Endothelial cell of umbilical vein (primary cell): Measurements from ENCODE around the gene OCIAD1. TPM values are rescaled to one million over a fixed set of nuclear protein-coding genes. Genes with fewer than 3 reads are reported as not detected.

ENCODE experiments used
- BruUV-seq: library from RNA; stranded (reverse); fragments of 400-500 nt; replicated peaks from 2 replicates; lab custom pipeline; 2021; lab: Mats Ljungman, UMichigan
- CTCF ChIA-PET: fragments of 300-600, 350-600 bp; sonication (Branson Sonifier 250); formaldehyde crosslinking; loops from one replicate; lab custom pipeline; 2021; ENCODE audit warnings: antibody characterized with exemption, inconsistent platforms; lab: Charles Lee
- POLR2A ChIA-PET: fragments of 300-600, 350-600 bp; sonication (Branson Sonifier 250); formaldehyde crosslinking; loops from one replicate; lab custom pipeline; 2021; ENCODE audit warnings: antibody characterized with exemption, inconsistent platforms; lab: Charles Lee
- DNase-seq: peaks from one replicate; pipeline ENCODE4 v3.0.0-alpha.2; 2011; ENCODE audit warnings: low read depth, low spot score
- FAIRE-seq: peaks from 2 replicates; lab custom pipeline; 2011; peaks lifted over from hg19 to GRCh38; lab: Jason Lieb, UNC
- H2AFZ ChIP-seq: 2 replicates; pipeline ENCODE4 v1.6.0; 2012; ENCODE audit warnings: low read depth, low read length, control low read depth, inconsistent platforms
- H3K27ac ChIP-seq: 2 replicates; pipeline ENCODE4 v1.5.1; 2011; ENCODE audit warnings: low read depth, mild to moderate bottlenecking, control low read depth, low read length, moderate library complexity; ENCODE audit not compliant: insufficient read depth
- H3K27me3 ChIP-seq, 2 experiments: 2 replicates each; pipeline versions ENCODE4 v1.6.0 to v1.6.1; 2011; ENCODE audit warnings: low read length in 2 of 2, mixed read lengths in 1 of 2; ENCODE audit not compliant: control insufficient read depth in 2 of 2, insufficient read depth in 2 of 2
- H3K36me3 ChIP-seq, 2 experiments: 2 replicates in 1 of 2; 3 replicates in 1 of 2; pipeline ENCODE4 v1.5.1; 2011; ENCODE audit warnings: low read length in 2 of 2, mild to moderate bottlenecking in 1 of 2, moderate library complexity in 1 of 2; ENCODE audit not compliant: control insufficient read depth in 2 of 2, insufficient read depth in 2 of 2; ENCODE audit errors: extremely low read depth in 1 of 2
- H3K4me1 ChIP-seq: 3 replicates; pipeline ENCODE4 v1.5.1; 2011; ENCODE audit warnings: mild to moderate bottlenecking, low read length; ENCODE audit not compliant: control insufficient read depth, insufficient read depth; ENCODE audit errors: extremely low read depth
- H3K4me2 ChIP-seq: 2 replicates; pipeline ENCODE4 v1.6.1; 2011; ENCODE audit warnings: low read length, control low read depth, mixed read lengths; ENCODE audit not compliant: insufficient read depth
- H3K4me3 ChIP-seq, 3 experiments: fragments of 200-600 bp in 1 of 3; sonication (generic), shearing (Covaris generic) in 1 of 3; replicated peaks in 1 of 3; 2 replicates each; pipeline ENCODE4 v1.5.1; 2011 to 2016; ENCODE audit warnings: control low read depth in 3 of 3, low read length in 3 of 3, mild to moderate bottlenecking in 2 of 3, inconsistent platforms in 1 of 3, low read depth in 1 of 3, moderate library complexity in 1 of 3; ENCODE audit not compliant: insufficient read depth in 1 of 3
- H3K79me2 ChIP-seq: 2 replicates; pipeline ENCODE4 v1.6.0; 2012; ENCODE audit warnings: low read length, inconsistent platforms; ENCODE audit not compliant: control insufficient read depth, insufficient read depth
- H3K9ac ChIP-seq: replicated peaks from 2 replicates; pipeline ENCODE3; 2011; ENCODE audit warnings: low read length, control low read depth; ENCODE audit not compliant: insufficient read depth; ENCODE audit errors: extremely low read depth
- H3K9me1 ChIP-seq: replicated peaks from 3 replicates; pipeline ENCODE4 v1.6.0; 2011; ENCODE audit warnings: mild to moderate bottlenecking, low read length; ENCODE audit not compliant: control insufficient read depth, insufficient read depth; ENCODE audit errors: extremely low read depth
- H3K9me3 ChIP-seq: replicated peaks from 2 replicates; pipeline ENCODE4 v1.5.1; 2012; ENCODE audit warnings: low read length, inconsistent platforms; ENCODE audit not compliant: control insufficient read depth, insufficient read depth
- H4K20me1 ChIP-seq: replicated peaks from 2 replicates; pipeline ENCODE3; 2011; ENCODE audit warnings: mild to moderate bottlenecking, low read length; ENCODE audit not compliant: control insufficient read depth, insufficient read depth; ENCODE audit errors: extremely low read depth
- CTCF ChIP-seq, 2 donors: IDR thresholded peaks; 1 replicate in 1 of 2; 2 replicates in 1 of 2; pipeline ENCODE4 v1.5.1; 2011; ENCODE audit warnings: low read length in 2 of 2, mild to moderate bottlenecking in 2 of 2, moderate library complexity in 2 of 2, control low read depth in 1 of 2, inconsistent platforms in 1 of 2, low read depth in 1 of 2; ENCODE audit not compliant: insufficient read depth in 1 of 2; ENCODE audit errors: extremely low read depth in 1 of 2
- EZH2 ChIP-seq: IDR thresholded peaks from 2 replicates; pipeline ENCODE4 v1.6.1; 2012; ENCODE audit warnings: borderline replicate concordance, low read depth, mild to moderate bottlenecking, moderate library complexity, low read length, inconsistent platforms; ENCODE audit not compliant: severe bottlenecking
- FOS ChIP-seq: IDR thresholded peaks from 2 replicates; pipeline ENCODE4 v1.6.1; 2011; ENCODE audit warnings: mild to moderate bottlenecking, low read length, moderate library complexity, borderline replicate concordance; ENCODE audit not compliant: insufficient read depth
- GATA2 ChIP-seq: IDR thresholded peaks from 2 replicates; pipeline ENCODE4 v1.7.0; 2011; ENCODE audit warnings: low read depth, mild to moderate bottlenecking, moderate library complexity, mixed read lengths, low read length; ENCODE audit not compliant: insufficient read length, insufficient read depth
- JUN ChIP-seq: IDR thresholded peaks from 2 replicates; pipeline ENCODE4 v1.6.1; 2011; ENCODE audit warnings: borderline replicate concordance, low read depth; ENCODE audit not compliant: insufficient read length, insufficient read depth
- MAX ChIP-seq: IDR thresholded peaks from 2 replicates; pipeline ENCODE4 v1.6.1; 2011; ENCODE audit not compliant: insufficient read depth, insufficient read length
- MYC ChIP-seq: IDR thresholded peaks from one replicate; pipeline ENCODE4 v1.6.1; 2011; ENCODE audit warnings: mild to moderate bottlenecking, low read depth, low read length
- POLR2A ChIP-seq: IDR thresholded peaks from 2 replicates; pipeline ENCODE4 v1.6.1; 2012; ENCODE audit warnings: low read depth, mild to moderate bottlenecking, control low read depth, low read length
- POLR2AphosphoS5 ChIP-seq: IDR thresholded peaks from 2 replicates; pipeline ENCODE4 v1.6.1; 2012; ENCODE audit warnings: low read depth, mild to moderate bottlenecking, control low read depth, low read length, moderate library complexity; ENCODE audit not compliant: insufficient read depth
- dilution Hi-C: fragments of 300-500 bp; cut with MboI; formaldehyde crosslinking; loops from one replicate; pipeline ENCODE4 v1.15.0; 2019; ENCODE audit warnings: low sequenced_read_pairs; ENCODE audit not compliant: extremely low pct_ligation_motif_present
- intact Hi-C: fragments of 100-400 bp; cut with micrococcal nuclease; formaldehyde crosslinking; loops from one replicate; pipeline ENCODE4 v1.10.0; 2022
- polyA plus RNA-seq, 4 experiments: library from polyadenylated mRNA; depleted of rRNA in 3 of 4; stranded (reverse) in 3 of 4; unstranded in 1 of 4; fragments of >200 nt; gene quantifications; 2 replicates each; pipeline versions ENCODE4 v1.2.1 to v1.2.3, GENCODE V29; 2011 to 2012; ENCODE audit warnings: missing spikeins in 1 of 4
- total RNA-seq: library from RNA; stranded (reverse); gene quantifications from 2 replicates; pipeline ENCODE4 v1.2.3, GENCODE V29; 2021

The OCIAD1 gene
- total and polyA plus RNA-seq, 2 donors (not counting 3 experiments of a cell fraction or from before 2014, with no cell fraction given) = 81.7 to 101 TPM

GRCh38 chr4:48901196-48901595 lies 70.3 kb downstream of the OCIAD1 start:
- H3K79me2 ChIP-seq = peaks cover 27% of the 10 kb centered on the region
- H3K27me3 ChIP-seq = no peaks in the 10 kb centered on the region
- H3K36me3 ChIP-seq = peaks cover 7 to 19% of the 10 kb centered on the region in 2 experiments
- TF ChIP-seq POLR2A (no peak), MAX (no peak), CTCF (IDR thresholded peaks at IDR 0.05; ENCODE audit: extremely low read depth in 1 of 2, insufficient read depth in 1 of 2, low read depth in 1 of 2, low read length in 2 of 2) (no peak), POLR2AphosphoS5 (no peak), EZH2 (no peak), GATA2 (no peak), MYC (no peak), JUN (no peak), FOS (no peak)
- intact Hi-C loops = loop anchor here (5.0 kb wide), 1 partner anchor 41 kb away; no protein-coding TSS in a partner anchor
- CTCF ChIA-PET = interaction anchor here (0.8 to 1.1 kb wide), 3 partner anchors 8 to 118 kb away, joined by 3 read pairs; no protein-coding TSS in a partner anchor
- H3K4me2 ChIP-seq = no peak overlapping the region
- BruUV-seq = no TSS peak
- no peak for DNase-seq
- H3K9ac ChIP-seq = no peak overlapping the region
- no peak overlapping the region for H3K4me3 ChIP-seq
- peaks cover 32% of the 10 kb centered on the region for H3K4me1 ChIP-seq
- H4K20me1 ChIP-seq = no peaks in the 10 kb centered on the region
- dilution Hi-C loops = no loop called here
- FAIRE-seq = no peak
- H3K9me3 ChIP-seq = no peaks in the 10 kb centered on the region
- no peak overlapping the region for H2AFZ ChIP-seq
- no peaks in the 10 kb centered on the region for H3K9me1 ChIP-seq
- POLR2A ChIA-PET = no interaction called here
- no peak overlapping the region for H3K27ac ChIP-seq
